Measurements from ENCODE around the gene CSH1. TPM values are rescaled to one million over a fixed set of nuclear protein-coding genes. Genes with fewer than 3 reads are reported as not detected.
"Not testable (repeated sequence)": the region's sequence is repeated elsewhere in the genome, so short reads cannot be mapped to it uniquely, and the experiment has no call there.

CSH1 gene
- polyA plus RNA-seq, 1 of the 3 experiments (the other 2 are of a cell fraction): not detected

GRCh38 chr17:63916566-63917185 lies 20.3 kb upstream of the CSH1 start:
- H3K36me3 ChIP-seq (replicated peaks in 1 of 2; ENCODE audit: control insufficient read depth in 1 of 2, insufficient read depth in 2 of 2, low read length in 1 of 2): no peaks in the 10 kb centered on the region
- peaks cover 50% of the 10 kb centered on the region for H3K27me3 ChIP-seq (ENCODE audit: insufficient read depth)
- no peaks in the 10 kb centered on the region for H3K9me2 ChIP-seq
- no peaks in the 10 kb centered on the region for H4K20me1 ChIP-seq (ENCODE audit: insufficient read depth)
- no peak overlapping the region for H3K27ac ChIP-seq (ENCODE audit: low read depth in 2 of 2, low read length in 1 of 2)
- H3K4me3 ChIP-seq (ENCODE audit: low read depth in 2 of 2, low read length in 1 of 2): no peak overlapping the region
- no peaks in the 10 kb centered on the region for H3K79me2 ChIP-seq (ENCODE audit: insufficient read depth)
- CTCF ChIA-PET: interaction anchor here (1.1 to 6.7 kb wide), 10 partner anchors 14 to 189 kb away, joined by 3 to 214 read pairs (median 38); partner anchors contain the start of gene CD79B
- no peaks in the 10 kb centered on the region for H3F3A ChIP-seq (replicated peaks; ENCODE audit: insufficient read depth)
- H3K9me3 ChIP-seq: no peaks in the 10 kb centered on the region
- H3K4me2 ChIP-seq: no peak overlapping the region
- no peak overlapping the region for H3K9ac ChIP-seq
- TF ChIP-seq MEF2A (IDR thresholded peaks at IDR 0.05; ENCODE audit: borderline replicate concordance, low read depth): no peak
- TF ChIP-seq RXRA (IDR thresholded peaks at IDR 0.05; ENCODE audit: borderline replicate concordance, low read depth): no peak
- no peak for TF ChIP-seq TCF12 (IDR thresholded peaks at IDR 0.05)
- no peak for TF ChIP-seq MXI1 (IDR thresholded peaks at IDR 0.05; ENCODE audit: low read depth, low read length)
- no peak for TF ChIP-seq SMC3 (IDR thresholded peaks at IDR 0.05; ENCODE audit: low read depth, low read length)
- no peak for TF ChIP-seq ZBTB33 (IDR thresholded peaks at IDR 0.05; ENCODE audit: borderline replicate concordance, low read depth)
- TF ChIP-seq EZH2phosphoT487 (IDR thresholded peaks at IDR 0.05; ENCODE audit: borderline replicate concordance, low read depth): no peak
- TF ChIP-seq CTCF (IDR thresholded peaks at IDR 0.05): no peak
- TF ChIP-seq EP300 (IDR thresholded peaks at IDR 0.05; ENCODE audit: borderline replicate concordance in 1 of 2, low read depth in 1 of 2, low read length in 1 of 2): no peak
- no peak for TF ChIP-seq JUND (IDR thresholded peaks at IDR 0.05)
- TF ChIP-seq NFIC (IDR thresholded peaks at IDR 0.05; ENCODE audit: borderline replicate concordance): no peak
- no peak for TF ChIP-seq MAX (IDR thresholded peaks at IDR 0.05; ENCODE audit: low read depth)
- no peak overlapping the region for H2AFZ ChIP-seq (ENCODE audit: low read depth)
- H3K4me1 ChIP-seq (ENCODE audit: control insufficient read depth in 1 of 2, insufficient read depth in 2 of 2, low read depth in 1 of 2, low read length in 1 of 2): no peaks in the 10 kb centered on the region
- no peak for DNase-seq
- WGBS (ENCODE audit: low lambda C conversion rate): 71% methylated on average over 12 of the region's 12 CpGs
- POLR2A ChIA-PET: no interaction called here

- H3F3A ChIP-seq (replicated peaks; ENCODE audit: insufficient read depth); H3K4me1 ChIP-seq (ENCODE audit: control insufficient read depth in 1 of 2, insufficient read depth in 2 of 2, low read depth in 1 of 2, low read length in 1 of 2); H3K4me2 ChIP-seq; H3K9me2 ChIP-seq; H3K9ac ChIP-seq; H3K36me3 ChIP-seq (replicated peaks in 1 of 2; ENCODE audit: control insufficient read depth in 1 of 2, insufficient read depth in 2 of 2, low read length in 1 of 2); H3K79me2 ChIP-seq (ENCODE audit: insufficient read depth); H3K4me3 ChIP-seq (ENCODE audit: low read depth in 2 of 2, low read length in 1 of 2); H3K9me3 ChIP-seq; H3K27ac ChIP-seq (ENCODE audit: low read depth in 2 of 2, low read length in 1 of 2); POLR2A ChIA-PET; DNase-seq; H2AFZ ChIP-seq (ENCODE audit: low read depth); H4K20me1 ChIP-seq (ENCODE audit: insufficient read depth): not testable (repeated sequence)
- CTCF ChIA-PET: interaction anchor here (1.1 to 6.7 kb wide), 11 partner anchors 13 to 218 kb away, joined by 3 to 214 read pairs (median 10); partner anchors contain the start of gene CD79B
- 41% methylated on average over 10 of the region's 10 CpGs for WGBS (ENCODE audit: low lambda C conversion rate)
- peaks cover 50% of the 10 kb centered on the region for H3K27me3 ChIP-seq (ENCODE audit: insufficient read depth)
These were observed 19.4 kb upstream of the CSH1 start for GRCh38 chr17:63915753-63916152.
